IPS-NIHi11 (cell line): Measurements from ENCODE around the gene SGSM2.
A peak's percentile ranks its signal among the peaks of the same experiment; 100 is the strongest.

ENCODE experiments used
- DNase-seq: peaks from one replicate; pipeline ENCODE4 v3.0.0; 2012; ENCODE audit warnings: mixed read lengths, low spot score

The SGSM2 gene

GRCh38 chr17:2368359-2368758, 31.1 kb downstream of the SGSM2 start:
- no peak for DNase-seq

GRCh38 chr17:2369039-2369438, 31.7 kb downstream of the SGSM2 start:
- DNase-seq: no peak

- DNase-seq: peak; percentile 80
Measured at GRCh38 chr17:2369551-2370210, 32.4 kb downstream of the SGSM2 start.

DNA sequence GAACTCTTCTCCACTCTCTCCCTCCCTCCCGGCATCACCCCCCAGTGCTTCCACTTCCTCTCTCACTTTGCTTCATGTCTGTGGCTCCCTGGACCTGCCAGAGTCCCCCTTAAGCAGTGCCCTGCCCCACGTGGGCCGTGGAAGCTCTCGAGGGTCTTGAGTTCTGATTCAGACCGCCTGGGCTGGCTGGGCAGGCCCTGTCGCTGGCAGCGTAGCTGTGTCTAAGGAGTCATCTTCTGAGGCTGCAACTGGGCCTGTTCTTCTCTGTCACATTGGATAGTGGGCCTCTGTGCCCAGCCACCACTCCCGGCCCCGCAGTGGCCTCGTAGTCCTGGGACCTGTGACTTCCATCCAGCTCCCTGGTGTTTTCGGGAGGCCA, 32.9 kb downstream of the SGSM2 start:
- no peak for DNase-seq

- DNase-seq: no peak
Measured at GRCh38 chr17:2371183-2372130, 34.2 kb downstream of the SGSM2 start.

DNA sequence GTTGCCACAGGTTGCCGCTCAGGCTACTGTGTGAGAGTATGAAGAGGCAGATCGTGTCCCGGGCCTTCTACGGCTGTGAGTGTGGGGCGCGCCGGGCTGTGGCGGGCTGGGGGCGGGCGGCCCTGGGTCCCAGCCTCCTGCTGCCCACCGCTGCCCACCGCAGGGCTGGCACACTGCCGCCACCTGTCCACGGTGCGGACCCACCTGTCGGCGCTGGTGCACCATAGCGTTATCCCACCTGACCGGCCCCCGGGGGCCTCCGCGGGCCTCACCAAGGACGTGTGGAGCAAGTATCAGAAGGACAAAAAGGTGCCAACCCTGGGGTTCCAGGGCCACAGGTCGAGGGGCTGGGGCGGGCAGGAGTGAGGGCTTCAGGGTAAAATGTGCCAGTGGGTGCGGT, 34.9 kb downstream of the SGSM2 start:
- DNase-seq: peak; percentile 29

DNA sequence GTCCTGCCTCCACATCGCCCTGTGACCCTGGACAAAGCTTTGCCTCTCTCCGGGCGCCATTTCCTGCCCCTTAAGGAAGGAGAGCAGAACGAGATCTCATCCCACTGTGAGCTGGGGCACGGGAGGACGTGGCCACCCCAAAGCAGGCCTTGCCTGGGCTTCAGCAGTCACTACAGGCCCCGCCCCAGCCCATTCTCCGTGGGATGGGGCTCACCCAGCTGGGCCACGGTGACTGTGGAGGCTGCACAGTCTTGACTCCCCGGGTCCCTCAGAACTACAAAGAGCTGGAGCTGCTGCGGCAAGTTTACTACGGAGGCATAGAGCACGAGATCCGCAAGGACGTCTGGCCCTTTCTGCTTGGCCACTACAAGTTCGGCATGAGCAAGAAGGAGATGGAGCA, 35.4 kb downstream of the SGSM2 start:
- DNase-seq: no peak

DNA sequence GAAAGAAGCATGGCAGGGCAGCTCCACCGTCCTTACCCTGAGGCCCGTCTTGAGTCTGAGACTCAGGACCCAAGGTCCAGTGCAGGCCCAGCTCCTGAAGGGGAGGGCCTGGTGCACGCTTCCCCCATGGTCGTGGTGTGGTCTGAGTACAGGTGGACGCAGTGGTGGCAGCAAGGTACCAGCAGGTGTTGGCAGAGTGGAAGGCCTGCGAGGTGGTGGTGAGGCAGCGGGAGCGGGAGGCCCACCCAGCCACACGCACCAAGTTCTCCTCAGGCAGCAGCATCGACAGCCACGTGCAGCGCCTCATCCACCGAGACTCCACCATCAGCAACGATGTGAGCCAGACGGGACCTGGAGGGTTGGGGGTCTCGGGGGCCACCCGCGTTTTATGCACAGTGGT, 35.9 kb downstream of the SGSM2 start:
- DNase-seq: no peak

DNA sequence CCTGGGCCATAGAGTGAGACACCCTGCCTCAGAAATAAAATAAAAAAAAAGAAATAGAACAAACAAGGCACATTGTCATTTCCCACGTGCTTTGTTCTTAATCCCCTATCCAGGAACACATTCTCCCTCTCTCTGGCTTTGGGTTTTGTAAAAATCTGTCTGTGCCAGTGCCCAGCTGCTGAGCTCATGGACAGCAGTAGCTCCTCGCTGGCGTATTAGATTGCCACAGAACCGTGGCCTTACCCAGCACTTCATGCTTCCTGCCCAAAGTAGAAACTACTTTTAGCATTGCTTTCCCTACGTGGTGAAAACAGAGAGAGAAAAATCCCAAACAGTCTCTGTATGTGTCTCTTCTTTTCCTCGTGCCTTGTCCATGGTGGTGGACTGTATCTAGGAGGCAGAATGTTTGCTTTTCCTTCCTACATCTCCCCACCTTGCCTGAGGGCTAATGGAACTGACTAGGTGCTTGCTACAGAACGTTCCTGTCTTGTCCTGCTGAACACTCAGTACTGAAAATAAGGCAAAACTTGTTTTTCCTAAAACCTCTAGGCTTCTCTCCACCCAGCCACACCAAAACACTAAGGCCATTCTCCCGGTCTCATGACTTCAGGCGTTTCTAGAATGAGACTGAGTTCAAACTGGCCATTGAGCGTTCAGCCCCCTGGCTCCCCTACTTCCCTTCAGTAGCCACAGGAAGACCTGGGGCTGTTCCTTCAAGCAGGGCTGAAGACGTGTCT, 37.4 kb downstream of the SGSM2 start:
- no peak for DNase-seq

DNA sequence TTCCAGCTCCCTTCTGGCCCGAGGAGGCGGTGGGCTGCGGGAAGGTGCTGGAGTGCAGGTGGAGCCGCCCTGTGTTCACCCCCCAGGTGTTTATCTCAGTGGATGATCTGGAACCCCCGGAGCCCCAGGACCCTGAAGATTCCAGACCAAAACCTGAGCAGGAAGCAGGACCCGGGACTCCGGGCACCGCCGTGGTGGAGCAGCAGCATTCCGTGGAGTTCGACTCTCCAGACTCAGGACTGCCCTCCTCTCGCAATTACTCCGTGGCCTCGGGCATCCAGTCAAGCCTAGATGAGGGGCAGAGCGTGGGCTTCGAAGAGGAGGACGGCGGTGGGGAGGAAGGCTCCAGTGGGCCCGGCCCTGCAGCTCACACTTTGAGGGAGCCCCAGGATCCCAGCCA, 38.1 kb downstream of the SGSM2 start:
- no peak for DNase-seq

DNA sequence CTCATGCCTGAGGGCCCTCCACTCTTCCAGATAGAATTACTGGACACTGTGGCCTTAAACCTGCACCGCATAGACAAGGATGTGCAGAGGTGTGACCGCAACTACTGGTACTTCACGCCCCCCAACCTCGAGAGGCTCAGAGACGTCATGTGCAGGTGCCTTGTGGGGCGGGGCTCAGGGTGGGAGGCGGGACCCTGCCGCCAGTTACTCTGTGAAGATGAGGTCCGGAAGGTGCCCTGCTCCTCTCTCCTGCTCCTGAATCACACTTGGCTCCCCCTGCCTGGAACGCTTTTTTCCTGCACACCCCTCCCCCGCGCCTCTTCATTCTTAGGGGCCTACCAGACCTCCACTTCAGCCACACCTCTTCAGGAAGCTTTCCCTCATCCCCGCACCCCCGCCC, 38.8 kb downstream of the SGSM2 start:
- no peak for DNase-seq

DNA sequence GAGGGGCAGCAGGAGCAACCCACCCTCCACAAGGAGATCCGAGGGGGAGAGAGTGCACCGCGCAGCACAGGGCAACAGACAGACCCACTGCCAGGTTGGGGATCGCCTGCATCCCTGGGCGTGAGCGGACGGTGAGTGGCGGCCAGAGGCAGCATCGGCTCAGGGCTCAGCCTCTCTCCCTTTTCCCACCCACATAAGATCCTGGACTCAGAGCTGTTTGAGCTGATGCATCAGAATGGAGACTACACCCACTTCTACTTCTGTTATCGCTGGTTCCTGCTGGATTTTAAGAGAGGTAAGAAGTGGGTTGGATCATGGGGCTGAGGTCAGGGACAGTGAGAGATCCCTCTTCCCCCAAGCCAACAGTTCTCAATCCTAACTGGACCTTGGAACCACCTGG, 40.4 kb downstream of the SGSM2 start:
- DNase-seq: no peak

- DNase-seq: no peak
Measured at GRCh38 chr17:2378905-2379304, 41.6 kb downstream of the SGSM2 start.

- DNase-seq: no peak
Measured at GRCh38 chr17:2379489-2380225, 42.4 kb downstream of the SGSM2 start.

GRCh38 chr17:2380226-2380922, 43.1 kb downstream of the SGSM2 start:
- DNase-seq: no peak

- DNase-seq: no peak
Measured at GRCh38 chr17:2380950-2381649, 43.8 kb downstream of the SGSM2 start.

DNA sequence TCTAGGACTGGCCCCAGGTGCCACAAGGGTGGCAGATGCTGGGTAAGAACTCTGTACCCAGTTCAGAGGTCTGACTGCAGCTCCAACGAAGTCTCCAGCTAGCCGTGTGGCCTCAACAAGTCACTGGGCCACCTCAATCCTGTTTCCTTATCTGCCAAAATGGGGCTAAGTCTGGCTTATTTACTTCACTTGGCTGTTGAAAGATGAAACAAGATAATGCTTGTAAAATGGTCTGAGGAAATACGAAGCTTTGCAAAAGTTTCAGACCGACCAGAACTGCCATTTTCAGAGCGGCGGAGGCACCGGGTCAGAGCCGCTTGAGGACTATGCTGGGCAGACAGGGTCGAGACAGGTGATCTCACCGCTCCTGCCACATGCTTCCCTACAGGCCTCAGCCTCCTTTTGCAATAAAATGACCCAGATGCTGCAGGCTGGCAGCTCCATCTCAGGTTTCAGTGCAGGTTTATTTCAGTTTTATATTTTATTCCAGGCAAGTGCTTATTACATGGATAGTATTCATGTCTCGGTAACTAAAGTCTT, 46.4 kb downstream of the SGSM2 start:
- no peak for DNase-seq

DNA sequence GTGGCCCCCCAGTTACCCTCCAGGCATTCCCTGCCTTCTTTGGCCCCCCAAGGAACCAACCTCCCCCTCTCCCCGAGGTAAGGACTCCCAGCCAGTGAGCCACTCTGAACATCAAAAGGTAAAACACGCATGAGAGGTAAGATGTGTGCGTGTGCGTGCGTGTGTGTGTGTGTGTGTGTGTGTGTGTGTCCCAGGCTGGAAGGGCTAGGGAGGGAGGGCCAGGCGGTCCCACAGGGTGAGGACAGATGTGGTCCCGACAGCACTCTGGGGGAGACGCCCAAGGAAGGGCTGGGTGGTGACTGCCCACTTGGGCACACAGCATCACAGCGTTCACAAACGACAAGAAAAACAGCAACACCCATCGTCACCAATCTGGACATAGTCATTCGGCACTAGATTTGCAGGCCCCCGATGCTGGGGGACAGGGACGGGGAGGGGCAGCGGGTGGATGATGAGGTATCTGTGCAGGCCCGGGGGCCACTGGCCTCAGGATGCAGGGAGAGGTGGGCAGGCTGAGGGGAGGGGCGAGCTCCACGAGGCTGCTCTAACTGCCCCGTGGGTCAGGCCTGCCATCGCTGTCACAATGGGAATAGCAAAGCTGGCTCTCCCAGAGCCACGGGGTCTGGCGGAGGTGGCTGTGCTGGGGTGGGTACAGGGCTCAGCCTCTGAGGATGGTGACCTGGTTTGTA, 47.3 kb downstream of the SGSM2 start:
- no peak for DNase-seq

GRCh38 chr17:2385240-2386210, 48.2 kb downstream of the SGSM2 start:
- no peak for DNase-seq
